ENCODE results near the gene NCKAP5. TPM values are rescaled to one million over a fixed set of nuclear protein-coding genes. Genes with fewer than 3 reads are reported as not detected.
"Not testable (repeated sequence)": the region's sequence is repeated elsewhere in the genome, so short reads cannot be mapped to it uniquely, and the experiment has no call there.

Gene NCKAP5
- total RNA-seq, 2 experiments from 2014 or later: not detected

DNA sequence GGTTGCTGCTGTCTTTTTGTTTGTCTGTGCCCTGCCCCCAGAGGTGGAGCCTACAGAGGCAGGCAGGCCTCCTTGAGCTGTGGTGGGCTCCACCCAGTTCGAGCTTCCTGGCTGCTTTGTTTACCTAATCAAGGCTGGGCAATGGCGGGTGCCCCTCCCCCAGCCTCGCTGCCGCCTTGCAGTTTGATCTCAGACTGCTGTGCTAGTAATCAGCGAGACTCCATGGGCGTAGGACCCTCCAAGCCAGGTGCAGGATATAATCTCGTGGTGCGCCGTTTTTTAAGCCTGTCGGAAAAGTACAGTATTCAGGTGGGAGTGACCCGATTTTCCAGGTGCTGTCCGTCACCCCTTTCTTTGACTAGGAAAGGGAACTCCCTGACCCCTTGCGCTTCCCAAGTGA, 97.8 kb downstream of the NCKAP5 start:
- H3K9me3 Mint-ChIP-seq; H3K36me3 Mint-ChIP-seq; DNase-seq; ATAC-seq (ENCODE audit: low read depth); H3K4me1 Mint-ChIP-seq; H3K27ac Mint-ChIP-seq; H3K27me3 Mint-ChIP-seq; POLR2A ChIA-PET; H3K4me3 Mint-ChIP-seq: not testable (repeated sequence)

DNA sequence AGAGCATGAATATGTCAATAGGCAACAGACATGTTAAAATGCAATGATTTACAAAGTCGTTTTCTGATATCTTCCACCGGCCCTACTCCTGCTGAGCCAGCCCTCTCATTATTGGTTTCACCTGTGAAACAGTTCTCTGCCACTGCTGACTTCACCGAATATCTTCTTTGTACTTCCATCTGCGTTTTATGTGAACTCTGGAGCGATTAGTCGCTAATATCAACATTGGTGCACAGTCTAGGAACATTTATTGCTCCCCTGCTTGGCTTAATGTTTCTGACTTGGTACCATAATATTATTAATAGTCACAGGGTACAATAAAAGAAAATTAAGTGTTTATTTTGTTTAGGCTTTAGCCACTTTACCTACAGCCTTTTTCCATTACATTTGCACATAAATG, 105.5 kb downstream of the NCKAP5 start:
- ATAC-seq (ENCODE audit: low read depth) (no peak), DNase-seq (no peak)
- H3K27ac Mint-ChIP-seq: no peak overlapping the region
- H3K36me3 Mint-ChIP-seq: no peaks in the 10 kb centered on the region
- POLR2A ChIA-PET: no interaction called here
- H3K4me1 Mint-ChIP-seq: no peaks in the 10 kb centered on the region
- H3K4me3 Mint-ChIP-seq: no peak overlapping the region
- H3K9me3 Mint-ChIP-seq: no peaks in the 10 kb centered on the region
- H3K27me3 Mint-ChIP-seq: no peaks in the 10 kb centered on the region

DNA sequence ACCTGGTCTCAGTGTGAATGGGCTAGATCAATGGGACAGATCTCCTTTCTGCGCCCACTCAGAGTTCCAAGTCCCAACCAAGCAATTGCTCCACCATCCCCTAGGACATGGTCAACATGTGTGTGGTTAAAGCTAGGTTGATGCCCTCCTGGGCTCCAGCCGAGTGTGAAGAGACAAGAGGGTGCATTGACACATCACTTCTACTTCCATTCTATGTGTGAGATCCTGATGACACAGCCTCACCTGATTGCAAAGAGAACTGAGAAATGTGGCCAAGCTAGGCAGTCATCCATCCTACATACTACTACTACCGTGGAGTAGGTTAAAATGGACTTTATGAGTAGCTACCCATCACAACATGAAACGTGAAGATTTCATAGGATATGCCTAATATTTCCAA, 106.8 kb downstream of the NCKAP5 start:
- H3K27me3 Mint-ChIP-seq: no peaks in the 10 kb centered on the region
- DNase-seq (no peak), ATAC-seq (ENCODE audit: low read depth) (no peak)
- no peaks in the 10 kb centered on the region for H3K4me1 Mint-ChIP-seq
- POLR2A ChIA-PET: no interaction called here
- H3K4me3 Mint-ChIP-seq: no peak overlapping the region
- H3K9me3 Mint-ChIP-seq: no peaks in the 10 kb centered on the region
- no peak overlapping the region for H3K27ac Mint-ChIP-seq
- no peaks in the 10 kb centered on the region for H3K36me3 Mint-ChIP-seq

DNA sequence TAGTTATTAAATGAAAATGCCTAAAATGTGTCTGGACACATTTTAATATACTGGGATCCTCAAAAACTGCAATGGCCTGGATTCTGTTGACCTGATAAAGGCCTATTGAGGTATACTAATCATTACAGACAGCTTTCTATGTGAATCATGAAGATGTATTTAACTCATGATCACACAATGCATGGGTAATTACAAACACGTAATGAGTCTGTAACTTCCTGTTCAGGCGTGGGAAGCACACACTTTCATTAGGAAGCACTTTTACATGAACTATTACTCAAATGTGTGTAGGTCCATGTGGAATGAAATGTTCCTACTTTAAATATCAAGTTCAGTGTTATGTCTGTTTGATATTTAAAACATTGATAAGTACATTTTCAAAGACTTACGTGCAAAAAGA, 108.7 kb downstream of the NCKAP5 start:
- H3K27ac Mint-ChIP-seq: no peak overlapping the region
- no peaks in the 10 kb centered on the region for H3K4me1 Mint-ChIP-seq
- no peaks in the 10 kb centered on the region for H3K27me3 Mint-ChIP-seq
- no peak overlapping the region for H3K4me3 Mint-ChIP-seq
- DNase-seq (no peak), ATAC-seq (ENCODE audit: low read depth) (no peak)
- POLR2A ChIA-PET: no interaction called here
- H3K36me3 Mint-ChIP-seq: no peaks in the 10 kb centered on the region
- H3K9me3 Mint-ChIP-seq: no peaks in the 10 kb centered on the region

DNA sequence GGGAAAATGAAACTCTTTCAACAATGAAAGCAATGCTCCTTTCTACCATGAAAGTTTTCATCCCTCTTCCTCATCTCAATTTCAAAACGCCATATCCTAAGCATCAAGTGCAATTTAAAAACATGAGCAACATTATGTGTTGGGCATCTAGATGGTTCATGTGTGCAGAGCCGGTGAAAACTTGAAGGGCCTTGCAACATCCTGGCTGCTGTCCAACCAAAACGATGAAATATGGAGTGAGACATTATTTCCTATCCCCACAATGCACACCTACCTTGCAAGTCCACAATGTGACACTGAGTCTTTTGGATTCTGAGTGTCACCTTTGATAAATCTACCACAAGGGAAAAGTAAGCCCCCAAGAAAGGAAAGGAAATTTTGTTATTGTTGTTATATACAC, 110.0 kb downstream of the NCKAP5 start:
- H3K27ac Mint-ChIP-seq: no peak overlapping the region
- POLR2A ChIA-PET: no interaction called here
- DNase-seq (no peak), ATAC-seq (ENCODE audit: low read depth) (no peak)
- H3K4me3 Mint-ChIP-seq: no peak overlapping the region
- no peaks in the 10 kb centered on the region for H3K4me1 Mint-ChIP-seq
- no peaks in the 10 kb centered on the region for H3K27me3 Mint-ChIP-seq
- H3K36me3 Mint-ChIP-seq: no peaks in the 10 kb centered on the region
- no peaks in the 10 kb centered on the region for H3K9me3 Mint-ChIP-seq

DNA sequence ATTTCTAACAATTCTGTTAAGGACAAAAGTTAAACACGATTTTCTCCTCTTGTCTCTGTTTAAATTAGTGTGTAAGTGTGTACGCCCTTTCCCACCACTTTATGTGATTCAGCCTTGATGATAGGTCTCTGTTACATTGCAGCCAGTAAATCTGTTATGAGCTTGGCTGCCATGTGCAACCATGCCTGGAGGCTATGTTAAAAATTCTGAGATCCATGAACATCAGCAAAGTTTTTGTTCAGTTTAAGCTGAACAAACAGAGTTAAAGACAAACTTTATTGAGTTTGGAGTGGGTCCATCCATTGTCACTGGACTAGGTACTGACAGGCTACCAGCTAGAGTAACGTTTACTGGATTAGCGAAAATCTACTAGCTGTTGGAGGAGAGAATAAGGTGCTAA, 110.4 kb downstream of the NCKAP5 start:
- Mint-ChIP-seq H3K36me3 (no peaks in the 10 kb centered on the region), H3K9me3 (no peaks in the 10 kb centered on the region), H3K27ac (no peak overlapping the region), H3K27me3 (no peaks in the 10 kb centered on the region), H3K4me1 (no peaks in the 10 kb centered on the region), H3K4me3 (no peak overlapping the region)
- DNase-seq (no peak), ATAC-seq (ENCODE audit: low read depth) (no peak)
- POLR2A ChIA-PET: no interaction called here

DNA sequence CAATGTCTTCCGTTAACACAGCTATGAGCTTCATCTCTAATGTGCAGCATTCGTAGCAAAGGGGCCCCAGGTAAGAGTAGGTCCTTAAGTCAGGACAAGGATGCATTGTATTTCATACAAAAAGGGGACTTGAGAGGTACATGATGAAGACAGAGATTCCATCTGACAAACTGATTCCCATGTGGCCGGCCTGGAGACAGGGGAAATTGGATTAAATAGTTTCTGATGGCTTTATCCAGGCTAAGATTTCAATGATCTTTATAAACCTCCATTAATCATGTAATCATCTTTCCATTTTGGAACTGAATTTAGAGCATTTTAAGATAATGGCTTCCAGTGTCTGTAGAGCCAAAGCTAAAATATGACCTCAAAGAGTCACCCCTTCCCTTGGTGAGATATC, 111.3 kb downstream of the NCKAP5 start:
- H3K27me3 Mint-ChIP-seq: no peaks in the 10 kb centered on the region
- no peak for ATAC-seq (ENCODE audit: low read depth)
- no peak overlapping the region for H3K4me3 Mint-ChIP-seq

DNA sequence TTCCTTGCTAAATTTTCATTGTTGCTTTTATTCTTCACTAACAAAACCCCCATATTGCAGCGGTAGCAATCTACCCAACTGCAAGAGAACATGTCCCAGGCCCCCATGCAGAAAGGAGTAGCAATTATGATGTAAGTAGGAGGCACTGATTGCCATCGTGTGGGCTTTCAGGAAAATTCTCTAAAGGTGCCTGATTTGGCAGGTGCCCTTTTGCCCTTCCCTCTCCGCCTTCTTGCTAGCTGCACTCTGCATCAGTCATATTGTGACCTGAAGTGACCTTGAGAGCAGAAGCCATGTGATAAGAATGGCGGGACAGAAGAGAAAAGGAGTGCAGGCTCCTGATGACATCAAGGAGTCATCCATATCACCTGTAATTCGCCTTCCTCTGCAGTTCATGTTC, 112.1 kb downstream of the NCKAP5 start:
- Mint-ChIP-seq H3K27me3 (no peaks in the 10 kb centered on the region), H3K4me3 (no peak overlapping the region), H3K27ac (no peak overlapping the region), H3K36me3 (no peaks in the 10 kb centered on the region), H3K4me1 (no peaks in the 10 kb centered on the region), H3K9me3 (no peaks in the 10 kb centered on the region)
- no peak for DNase-seq
- ATAC-seq (ENCODE audit: low read depth): no peak
- POLR2A ChIA-PET: no interaction called here

More for the DNA sequence above, 111.3 kb downstream of the NCKAP5 start:
- H3K4me1 Mint-ChIP-seq: no peaks in the 10 kb centered on the region
- no peaks in the 10 kb centered on the region for H3K36me3 Mint-ChIP-seq
- no peak for DNase-seq
- POLR2A ChIA-PET: no interaction called here
- H3K27ac Mint-ChIP-seq: no peak overlapping the region
- no peaks in the 10 kb centered on the region for H3K9me3 Mint-ChIP-seq

DNA sequence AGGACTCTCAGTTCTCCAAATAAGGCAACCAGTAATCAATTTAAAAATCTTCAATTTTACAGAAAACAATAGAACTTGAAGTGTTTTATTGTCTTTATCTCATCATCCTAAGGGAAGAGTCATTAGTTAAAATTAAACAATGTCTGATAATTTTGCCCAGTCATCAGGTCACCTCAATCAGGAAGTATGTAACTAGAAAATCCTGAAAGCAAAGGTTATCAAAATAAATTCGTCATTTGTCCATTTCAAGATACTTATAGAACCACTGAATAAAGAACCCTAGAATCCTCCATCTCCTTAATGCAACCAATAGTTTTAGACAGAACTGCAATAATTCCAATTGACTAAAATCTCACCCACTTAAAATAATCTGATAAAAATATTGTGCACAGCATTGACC, 115.2 kb downstream of the NCKAP5 start:
- POLR2A ChIA-PET: no interaction called here
- Mint-ChIP-seq H3K9me3 (peaks cover 2% of the 10 kb centered on the region), H3K36me3 (no peaks in the 10 kb centered on the region), H3K27ac (no peak overlapping the region), H3K4me3 (no peak overlapping the region), H3K4me1 (no peaks in the 10 kb centered on the region), H3K27me3 (no peaks in the 10 kb centered on the region)
- no peak for DNase-seq
- no peak for ATAC-seq (ENCODE audit: low read depth)

DNA sequence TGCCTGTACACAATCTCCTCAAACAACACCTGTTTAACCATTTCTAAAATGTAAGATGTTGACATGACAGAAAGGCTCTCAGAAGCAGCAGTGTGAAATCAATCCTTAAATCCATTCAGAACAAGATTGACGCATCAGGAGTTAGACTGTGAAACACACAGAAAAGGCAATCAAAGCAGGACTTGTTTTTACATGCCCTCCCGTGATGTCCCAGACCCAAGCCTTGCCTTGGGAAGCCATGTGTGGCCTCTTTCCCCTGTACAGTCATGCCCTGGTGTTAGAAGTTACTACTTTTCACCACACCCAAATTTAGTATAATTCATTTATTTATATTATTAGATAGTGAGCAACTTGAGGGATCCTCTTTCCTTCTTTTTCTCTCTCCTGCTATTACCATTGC, 115.7 kb downstream of the NCKAP5 start:
- H3K36me3 Mint-ChIP-seq: no peaks in the 10 kb centered on the region
- H3K4me3 Mint-ChIP-seq: no peak overlapping the region
- no peak for ATAC-seq (ENCODE audit: low read depth)

DNA sequence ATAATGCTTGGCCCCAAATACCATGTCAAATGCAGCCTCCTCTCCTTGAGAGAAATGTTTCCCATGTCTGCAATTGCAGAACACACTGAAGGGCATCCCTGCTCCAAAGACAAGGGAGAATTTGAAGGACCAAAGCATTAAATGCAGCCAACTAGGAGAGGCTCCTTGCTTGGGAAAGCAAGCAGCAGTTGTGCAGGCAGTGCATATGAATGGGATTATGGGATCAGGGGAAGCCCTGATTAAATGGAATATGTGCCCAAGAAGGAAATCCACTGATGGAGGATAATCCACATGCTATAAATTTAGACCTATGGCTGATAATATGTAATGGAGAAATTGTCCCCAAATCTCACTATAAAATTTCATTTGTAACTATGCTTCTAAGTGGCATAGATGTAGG, 116.1 kb downstream of the NCKAP5 start:
- H3K36me3 Mint-ChIP-seq: no peaks in the 10 kb centered on the region
- no peaks in the 10 kb centered on the region for H3K27me3 Mint-ChIP-seq
- POLR2A ChIA-PET: no interaction called here
- peaks cover 2% of the 10 kb centered on the region for H3K9me3 Mint-ChIP-seq
- DNase-seq: no peak
- H3K27ac Mint-ChIP-seq: no peak overlapping the region
- no peaks in the 10 kb centered on the region for H3K4me1 Mint-ChIP-seq
- H3K4me3 Mint-ChIP-seq: no peak overlapping the region
- no peak for ATAC-seq (ENCODE audit: low read depth)

More for the DNA sequence above, 115.7 kb downstream of the NCKAP5 start:
- POLR2A ChIA-PET: no interaction called here
- H3K27ac Mint-ChIP-seq: no peak overlapping the region
- no peaks in the 10 kb centered on the region for H3K4me1 Mint-ChIP-seq
- peaks cover 2% of the 10 kb centered on the region for H3K9me3 Mint-ChIP-seq
- no peaks in the 10 kb centered on the region for H3K27me3 Mint-ChIP-seq
- no peak for DNase-seq

DNA sequence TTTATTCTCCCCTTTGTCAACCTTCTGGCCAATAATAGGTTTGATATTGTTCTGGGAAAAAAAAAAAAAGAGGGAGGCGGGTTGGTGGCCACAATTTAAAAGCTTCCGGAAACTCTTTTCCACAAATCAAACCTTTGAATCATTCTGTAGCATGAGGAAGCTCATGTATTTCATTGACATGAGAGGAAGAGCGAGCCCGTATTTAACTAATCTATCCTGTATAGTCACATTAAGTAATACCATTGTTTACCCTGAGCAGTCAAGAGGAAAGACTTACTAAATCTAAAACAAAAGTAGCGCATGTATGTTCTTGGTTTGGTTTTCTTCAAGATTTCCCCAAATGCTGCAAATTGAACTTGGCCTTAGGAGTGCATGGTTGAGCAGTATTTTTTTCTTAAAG, 120.1 kb downstream of the NCKAP5 start:
- DNase-seq: no peak
- H3K36me3 Mint-ChIP-seq: no peaks in the 10 kb centered on the region
- ATAC-seq (ENCODE audit: low read depth): no peak
- POLR2A ChIA-PET: no interaction called here
- H3K27me3 Mint-ChIP-seq: no peaks in the 10 kb centered on the region
- H3K4me1 Mint-ChIP-seq: peaks cover 1% of the 10 kb centered on the region
- H3K9me3 Mint-ChIP-seq: peaks cover 2% of the 10 kb centered on the region
- no peak overlapping the region for H3K4me3 Mint-ChIP-seq
- H3K27ac Mint-ChIP-seq: no peak overlapping the region

DNA sequence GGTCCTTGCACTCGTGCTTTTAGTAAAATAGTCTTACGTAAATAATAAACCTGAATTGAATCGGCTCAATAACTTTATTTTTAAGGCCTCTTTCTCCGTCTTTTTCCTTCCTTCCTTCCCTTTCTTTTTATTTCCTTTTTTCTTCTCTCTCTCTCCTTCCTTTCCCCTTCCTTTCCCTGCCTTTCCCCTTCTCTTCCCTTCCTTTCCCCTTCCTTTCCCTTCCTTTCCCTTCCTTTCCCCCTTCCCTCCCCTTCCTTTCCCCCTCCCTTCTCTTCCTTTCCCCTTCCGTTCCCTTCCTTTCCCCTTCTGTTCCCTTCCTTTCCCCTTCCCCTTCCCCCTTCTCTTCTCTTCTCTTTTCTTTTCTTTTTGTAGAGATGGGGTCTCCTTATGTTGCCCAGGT, 121.0 kb downstream of the NCKAP5 start:
- Mint-ChIP-seq H3K9me3 (peaks cover 2% of the 10 kb centered on the region), H3K4me3 (no peak overlapping the region), H3K27ac (no peak overlapping the region), H3K4me1 (peaks cover 1% of the 10 kb centered on the region), H3K27me3 (no peaks in the 10 kb centered on the region), H3K36me3 (no peaks in the 10 kb centered on the region)
- DNase-seq: no peak
- ATAC-seq (ENCODE audit: low read depth): no peak
- POLR2A ChIA-PET: no interaction called here

DNA sequence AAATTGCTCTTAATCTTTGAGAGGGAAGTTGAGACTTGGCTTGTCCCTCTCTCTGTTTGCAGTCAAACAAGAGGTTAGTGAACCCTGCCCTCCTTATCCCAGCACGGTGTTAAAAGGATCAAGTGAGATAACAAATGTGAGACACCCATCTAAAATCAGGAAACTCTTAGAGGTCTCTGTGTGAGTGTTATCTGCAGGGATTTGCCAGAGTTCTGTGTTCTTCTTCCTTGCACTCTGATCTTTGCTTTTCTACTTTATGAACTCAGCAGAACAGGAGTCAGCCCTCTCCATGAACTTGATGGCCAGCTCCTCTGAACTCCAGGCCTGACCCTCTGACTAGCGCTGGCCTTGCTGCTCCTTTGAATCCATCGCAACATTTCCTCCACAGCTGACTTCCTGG, 123.8 kb downstream of the NCKAP5 start:
- DNase-seq (no peak), ATAC-seq (ENCODE audit: low read depth) (no peak)
- POLR2A ChIA-PET: no interaction called here
- no peaks in the 10 kb centered on the region for H3K9me3 Mint-ChIP-seq
- H3K27me3 Mint-ChIP-seq: no peaks in the 10 kb centered on the region
- H3K4me1 Mint-ChIP-seq: peaks cover 1% of the 10 kb centered on the region
- H3K27ac Mint-ChIP-seq: no peak overlapping the region
- no peaks in the 10 kb centered on the region for H3K36me3 Mint-ChIP-seq
- H3K4me3 Mint-ChIP-seq: no peak overlapping the region

DNA sequence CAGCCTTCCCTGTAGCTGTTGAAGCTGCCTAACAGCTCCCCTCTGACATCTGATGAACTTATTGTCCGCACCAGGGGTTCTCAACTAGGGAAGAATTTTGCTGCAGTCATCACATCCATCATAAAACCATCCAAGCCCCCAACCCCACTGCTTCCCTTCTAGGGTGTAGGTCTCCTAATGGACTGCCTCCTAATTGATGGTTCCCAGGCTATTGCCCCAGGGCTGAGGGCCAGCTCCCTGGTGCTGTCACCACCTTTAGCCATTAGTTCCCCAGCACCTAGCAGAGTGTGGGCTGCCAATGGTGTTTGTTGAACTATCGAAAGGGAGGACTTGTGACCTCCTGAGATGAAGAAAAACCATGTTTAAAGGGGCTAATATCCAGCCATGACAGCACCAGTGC, 125.9 kb downstream of the NCKAP5 start:
- ATAC-seq (ENCODE audit: low read depth): no peak
- no peak overlapping the region for H3K27ac Mint-ChIP-seq
- POLR2A ChIA-PET: no interaction called here
- DNase-seq: no peak
- no peaks in the 10 kb centered on the region for H3K9me3 Mint-ChIP-seq
- peaks cover 1% of the 10 kb centered on the region for H3K4me1 Mint-ChIP-seq
- no peaks in the 10 kb centered on the region for H3K27me3 Mint-ChIP-seq
- no peak overlapping the region for H3K4me3 Mint-ChIP-seq
- H3K36me3 Mint-ChIP-seq: no peaks in the 10 kb centered on the region

Measured in activated naive CD8-positive, alpha-beta T cell treated with anti-CD3 and anti-CD28 coated beads, Interleukin-2, amount 10 ng/mL, durations not matched to agents 7 days and 5 days (primary cell).